Esophagus muscularis mucosa (tissue), 4 donors: ENCODE measurements around the gene MRFAP1L1. TPM values are rescaled to one million over a fixed set of nuclear protein-coding genes. Genes with fewer than 3 reads are reported as not detected.
A peak's percentile ranks its signal among the peaks of the same experiment; 100 is the strongest.
"Not testable (repeated sequence)": the region's sequence is repeated elsewhere in the genome, so short reads cannot be mapped to it uniquely, and the experiment has no call there.

Experiments used
- DNase-seq: peaks from one replicate; pipeline ENCODE4 v3.0.0-alpha.2; 2017; ENCODE audit errors: extremely low spot score
- H3K27ac ChIP-seq, 4 donors: fragments of 200-600 bp; sonication (generic); replicated peaks in 1 of 4; 1 replicate in 3 of 4; 2 replicates in 1 of 4; pipeline ENCODE4 v1.5.1; 2016 to 2019; ENCODE audit warnings: mild to moderate bottlenecking in 1 of 4
- H3K27me3 ChIP-seq, 4 donors: fragments of 200-600 bp; sonication (generic); one replicate each; pipeline versions ENCODE4 v1.5.1 to v1.6.0; 2016 to 2019
- H3K36me3 ChIP-seq, 4 donors: fragments of 200-600 bp; sonication (generic); one replicate each; pipeline ENCODE4 v1.5.1; 2016 to 2019
- H3K4me1 ChIP-seq, 4 donors: fragments of 200-600 bp; sonication (generic); one replicate each; pipeline ENCODE4 v1.5.1; 2016 to 2019
- H3K4me3 ChIP-seq, 4 donors: fragments of 200-600 bp; sonication (generic); 1 replicate in 2 of 4; 2 replicates in 2 of 4; pipeline ENCODE4 v1.5.1; 2016 to 2019; ENCODE audit warnings: mild to moderate bottlenecking in 4 of 4, moderate library complexity in 1 of 4
- H3K9me3 ChIP-seq, 4 donors: fragments of 200-600 bp; sonication (generic); 1 replicate in 3 of 4; 2 replicates in 1 of 4; pipeline ENCODE4 v1.5.1; 2016 to 2019
- EP300 ChIP-seq: sonication (generic); formaldehyde crosslinking; IDR thresholded peaks from one replicate; pipeline ENCODE4 v1.6.1; 2017; ENCODE audit warnings: antibody characterized with exemption
- POLR2A ChIP-seq: fragments of 450-650 bp; IDR thresholded peaks from one replicate; pipeline ENCODE4 v1.6.1; 2017; ENCODE audit warnings: antibody characterized with exemption, moderate library complexity, mild to moderate bottlenecking, low read depth
- POLR2AphosphoS5 ChIP-seq, 2 donors: sonication (generic); formaldehyde crosslinking; IDR thresholded peaks; one replicate each; pipeline ENCODE4 v1.6.1; 2017; ENCODE audit warnings: antibody characterized with exemption in 2 of 2
- WGBS: methylation state at CpG from one replicate; pipeline ENCODE4 v1.1.5; 2018; 5-methylcytosine and 5-hydroxymethylcytosine counted together
- intact Hi-C: fragments of 100-400 bp; cut with DNase I; formaldehyde crosslinking; loops from one replicate; pipeline ENCODE4 v1.15.1; 2023
- total RNA-seq, 4 donors: library from RNA; depleted of rRNA; stranded (reverse); fragments of >200 nt; gene quantifications; one replicate each; pipeline versions ENCODE4 v1.1.0 to v1.2.1, GENCODE V29; 2016
- TF ChIP-seq, protein P1 (sequence below), 3 experiments: fragments of 200-600 bp in 2 of 3; fragments of 450-650 bp in 1 of 3; sonication (generic) in 2 of 3; IDR thresholded peaks; one replicate each; pipeline ENCODE4 v1.5.1; 2017 to 2019; ENCODE audit warnings: antibody characterized with exemption in 3 of 3, mild to moderate bottlenecking in 2 of 3, moderate library complexity in 1 of 3

Gene MRFAP1L1
- total RNA-seq: 10 to 100 TPM; 55.2 to 60.0 (median 57.0) TPM

GRCh38 chr4:6709230-6710114 is at the start of gene MRFAP1L1:
MRFAP1L1 (minus strand) TSS chr4:6709865; CDS start chr4:6709629, 236 bp downstream.
- Histone ChIP-seq H3K4me3 (peak within 1 kb of the TSS; percentile 69 to 79 (median 73)), H3K27me3 (no peaks in the 10 kb centered on the region), H3K4me1 (peaks cover 35 to 52% (median 52%) of the 10 kb centered on the region in 4 donors), H3K27ac (peak within 1 kb of the TSS; percentile 76 to 89 (median 84)), H3K36me3 (peaks cover 0 to 18% (median 4%) of the 10 kb centered on the region in 4 donors), H3K9me3 (no peaks in the 10 kb centered on the region)
- TF ChIP-seq POLR2AphosphoS5 (IDR thresholded peaks at IDR 0.05) (peak; percentile 78 to 93), POLR2A (no peak), EP300 (no peak)
- TF ChIP-seq, protein P1, sequence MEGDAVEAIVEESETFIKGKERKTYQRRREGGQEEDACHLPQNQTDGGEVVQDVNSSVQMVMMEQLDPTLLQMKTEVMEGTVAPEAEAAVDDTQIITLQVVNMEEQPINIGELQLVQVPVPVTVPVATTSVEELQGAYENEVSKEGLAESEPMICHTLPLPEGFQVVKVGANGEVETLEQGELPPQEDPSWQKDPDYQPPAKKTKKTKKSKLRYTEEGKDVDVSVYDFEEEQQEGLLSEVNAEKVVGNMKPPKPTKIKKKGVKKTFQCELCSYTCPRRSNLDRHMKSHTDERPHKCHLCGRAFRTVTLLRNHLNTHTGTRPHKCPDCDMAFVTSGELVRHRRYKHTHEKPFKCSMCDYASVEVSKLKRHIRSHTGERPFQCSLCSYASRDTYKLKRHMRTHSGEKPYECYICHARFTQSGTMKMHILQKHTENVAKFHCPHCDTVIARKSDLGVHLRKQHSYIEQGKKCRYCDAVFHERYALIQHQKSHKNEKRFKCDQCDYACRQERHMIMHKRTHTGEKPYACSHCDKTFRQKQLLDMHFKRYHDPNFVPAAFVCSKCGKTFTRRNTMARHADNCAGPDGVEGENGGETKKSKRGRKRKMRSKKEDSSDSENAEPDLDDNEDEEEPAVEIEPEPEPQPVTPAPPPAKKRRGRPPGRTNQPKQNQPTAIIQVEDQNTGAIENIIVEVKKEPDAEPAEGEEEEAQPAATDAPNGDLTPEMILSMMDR (IDR thresholded peaks at IDR 0.05): peak in 2 of 3 experiments; percentile 22 to 30
- under 1% methylated on average over 72 of the region's 72 CpGs for WGBS
- peak; percentile 98 for DNase-seq
- intact Hi-C loops: loop anchor here (1.0 to 10.0 kb wide), 3 partner anchors 35 to 335 kb away; partner anchors contain the start of genes MRFAP1 and TADA2B

DNA sequence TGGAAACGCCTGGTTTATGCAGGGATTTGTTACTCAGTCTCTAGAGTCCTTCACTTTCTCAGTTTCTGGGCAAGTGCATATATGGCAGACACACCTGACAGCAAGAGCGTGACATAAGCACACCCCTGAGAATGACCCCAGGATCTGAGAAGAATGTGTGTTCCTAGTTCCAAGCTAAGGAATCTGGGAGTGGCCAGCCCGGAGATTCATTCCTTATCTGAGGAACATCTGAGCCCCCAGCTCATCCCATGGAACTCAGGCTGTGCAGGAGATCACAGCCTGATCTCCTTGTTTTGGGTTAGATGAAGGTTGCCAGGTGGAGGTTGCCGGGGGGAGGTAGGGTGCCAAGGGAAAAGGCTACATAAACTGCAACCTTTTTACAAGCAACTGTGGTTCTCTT is 49.1 kb upstream of the MRFAP1L1 start:
- Histone ChIP-seq H3K4me1 (peaks cover 0 to 4% (median 0%) of the 10 kb centered on the region in 4 donors), H3K27ac (no peak overlapping the region), H3K9me3 (no peaks in the 10 kb centered on the region), H3K27me3 (no peaks in the 10 kb centered on the region), H3K4me3 (no peak overlapping the region), H3K36me3 (no peaks in the 10 kb centered on the region)
- no peak for TF ChIP-seq POLR2AphosphoS5 (IDR thresholded peaks at IDR 0.05)
- TF ChIP-seq, protein P1 (IDR thresholded peaks at IDR 0.05): no peak
- TF ChIP-seq EP300: no peak
- no peak for TF ChIP-seq POLR2A
- 52% methylated on average over 3 of the region's 4 CpGs for WGBS
- no peak for DNase-seq
- intact Hi-C loops: no loop called here

GRCh38 chr4:6756345-6756744 is 46.7 kb upstream of the MRFAP1L1 start:
- H3K4me1 ChIP-seq, DNase-seq, H3K9me3 ChIP-seq, H3K4me3 ChIP-seq, H3K27ac ChIP-seq, H3K27me3 ChIP-seq, intact Hi-C loops, H3K36me3 ChIP-seq: not testable (repeated sequence)
- WGBS: 85% methylated on average over 2 of the region's 6 CpGs

- DNase-seq: no peak
Measured at GRCh38 chr4:6755088-6755753, 45.6 kb upstream of the MRFAP1L1 start.

More at GRCh38 chr4:6755088-6755753, 45.6 kb upstream of the MRFAP1L1 start:
- no peak overlapping the region for H3K27ac ChIP-seq
- intact Hi-C loops: no loop called here
- no peak for TF ChIP-seq POLR2AphosphoS5 (IDR thresholded peaks at IDR 0.05)
- TF ChIP-seq, protein P1 (IDR thresholded peaks at IDR 0.05): no peak
- no peak for TF ChIP-seq POLR2A
- no peak for TF ChIP-seq EP300
- 78% methylated on average over 5 of the region's 5 CpGs for WGBS
- no peak overlapping the region for H3K4me3 ChIP-seq
- H3K4me1 ChIP-seq: peaks cover 0 to 4% (median 0%) of the 10 kb centered on the region in 4 donors
- H3K36me3 ChIP-seq: no peaks in the 10 kb centered on the region
- H3K27me3 ChIP-seq: no peaks in the 10 kb centered on the region
- no peaks in the 10 kb centered on the region for H3K9me3 ChIP-seq
